ENCODE results near the gene HNF4A. TPM values are rescaled to one million over a fixed set of nuclear protein-coding genes. Genes with fewer than 3 reads are reported as not detected.

Gene HNF4A
- total and polyA plus RNA-seq, 2 of the 13 experiments (the other 11 are each of a cell fraction or from before 2014, with no cell fraction given): 80.9 to 169 TPM

DNA sequence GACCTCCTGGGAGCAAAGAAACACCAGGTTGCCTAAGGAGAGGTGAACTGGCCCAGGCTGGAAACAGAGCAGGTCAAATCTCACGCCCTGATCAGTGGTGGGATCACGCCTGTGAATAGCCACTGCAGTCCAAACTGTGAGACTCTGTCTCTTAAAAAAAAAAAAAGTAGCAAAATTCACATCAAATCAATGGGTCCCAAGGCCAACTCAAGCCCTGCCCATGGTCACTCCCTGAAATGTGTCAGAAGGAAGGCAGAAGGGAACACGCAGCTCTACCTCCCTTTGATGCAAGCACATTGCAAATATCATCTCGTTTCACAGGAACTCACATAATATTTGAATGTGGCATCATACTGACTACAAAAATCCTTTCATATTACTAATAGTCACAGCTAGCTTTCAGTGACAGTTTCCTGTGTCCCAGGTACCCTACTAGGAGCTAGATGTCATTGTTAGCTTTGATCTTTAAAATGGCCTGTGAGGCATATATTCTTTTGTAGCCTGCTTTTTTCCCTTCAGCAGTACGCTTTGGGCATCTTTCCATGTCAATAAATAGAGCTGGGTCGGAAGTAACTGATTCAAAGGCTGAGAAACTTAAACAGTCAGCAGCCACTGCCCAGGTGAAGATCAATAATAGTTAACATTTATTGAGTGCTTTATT, 105.8 kb downstream of the HNF4A start (continued):
- TF ChIP-seq, protein P1, sequence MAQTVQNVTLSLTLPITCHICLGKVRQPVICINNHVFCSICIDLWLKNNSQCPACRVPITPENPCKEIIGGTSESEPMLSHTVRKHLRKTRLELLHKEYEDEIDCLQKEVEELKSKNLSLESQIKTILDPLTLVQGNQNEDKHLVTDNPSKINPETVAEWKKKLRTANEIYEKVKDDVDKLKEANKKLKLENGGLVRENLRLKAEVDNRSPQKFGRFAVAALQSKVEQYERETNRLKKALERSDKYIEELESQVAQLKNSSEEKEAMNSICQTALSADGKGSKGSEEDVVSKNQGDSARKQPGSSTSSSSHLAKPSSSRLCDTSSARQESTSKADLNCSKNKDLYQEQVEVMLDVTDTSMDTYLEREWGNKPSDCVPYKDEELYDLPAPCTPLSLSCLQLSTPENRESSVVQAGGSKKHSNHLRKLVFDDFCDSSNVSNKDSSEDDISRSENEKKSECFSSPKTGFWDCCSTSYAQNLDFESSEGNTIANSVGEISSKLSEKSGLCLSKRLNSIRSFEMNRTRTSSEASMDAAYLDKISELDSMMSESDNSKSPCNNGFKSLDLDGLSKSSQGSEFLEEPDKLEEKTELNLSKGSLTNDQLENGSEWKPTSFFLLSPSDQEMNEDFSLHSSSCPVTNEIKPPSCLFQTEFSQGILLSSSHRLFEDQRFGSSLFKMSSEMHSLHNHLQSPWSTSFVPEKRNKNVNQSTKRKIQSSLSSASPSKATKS (CRISPR knock-in tag; IDR thresholded peaks at IDR 0.05): no peak
- TF ChIP-seq ZNF451 (CRISPR knock-in tag; IDR thresholded peaks at IDR 0.05): no peak
- no peak for TF ChIP-seq ZNF180 (CRISPR knock-in tag; IDR thresholded peaks at IDR 0.05; ENCODE audit: borderline replicate concordance, low read depth)
- TF ChIP-seq PHF21A (CRISPR knock-in tag; IDR thresholded peaks at IDR 0.05): peak; percentile 83
- no peak for TF ChIP-seq WIZ (CRISPR knock-in tag; IDR thresholded peaks at IDR 0.05)
- no peak for TF ChIP-seq ZNF572 (CRISPR knock-in tag; IDR thresholded peaks at IDR 0.05)
- no peak for TF ChIP-seq ZNF570 (CRISPR knock-in tag; IDR thresholded peaks at IDR 0.05; ENCODE audit: borderline replicate concordance)
- TF ChIP-seq KDM4B (CRISPR knock-in tag; IDR thresholded peaks at IDR 0.05): no peak
- TF ChIP-seq GPN1 (CRISPR knock-in tag; IDR thresholded peaks at IDR 0.05; ENCODE audit: borderline replicate concordance): no peak
- TF ChIP-seq, protein P2, sequence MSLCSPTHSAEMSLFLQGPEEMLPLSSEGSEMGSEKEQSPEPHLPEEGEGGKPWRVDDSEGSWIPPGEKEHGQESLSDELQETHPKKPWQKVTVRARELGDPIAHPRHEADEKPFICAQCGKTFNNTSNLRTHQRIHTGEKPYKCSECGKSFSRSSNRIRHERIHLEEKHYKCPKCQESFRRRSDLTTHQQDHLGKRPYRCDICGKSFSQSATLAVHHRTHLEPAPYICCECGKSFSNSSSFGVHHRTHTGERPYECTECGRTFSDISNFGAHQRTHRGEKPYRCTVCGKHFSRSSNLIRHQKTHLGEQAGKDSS (CRISPR knock-in tag; IDR thresholded peaks at IDR 0.05; ENCODE audit: borderline replicate concordance, low read depth): no peak
- TF ChIP-seq ZFP36L2 (CRISPR knock-in tag; IDR thresholded peaks at IDR 0.05): no peak
- TF ChIP-seq TRIM24 (CRISPR knock-in tag; IDR thresholded peaks at IDR 0.05): 0 out of 2 replicates have a peak, but pooled peaks have one; percentile 57
- TF ChIP-seq ZBTB43 (CRISPR knock-in tag; conservative IDR thresholded peaks at IDR 0.05): peak; percentile 32; the same call in 1 of the 2 replicates
- TF ChIP-seq RFX5 (IDR thresholded peaks at IDR 0.05; ENCODE audit: low read depth, low read length): no peak
- TF ChIP-seq ZNF446 (CRISPR knock-in tag; IDR thresholded peaks at IDR 0.05): no peak
- TF ChIP-seq MEIS1 (CRISPR knock-in tag; IDR thresholded peaks at IDR 0.05; ENCODE audit: borderline replicate concordance): no peak
- no peak for TF ChIP-seq RBFOX2 (IDR thresholded peaks at IDR 0.05; ENCODE audit: low read depth, low read length)
- no peak for TF ChIP-seq MAFF (IDR thresholded peaks at IDR 0.05; ENCODE audit: low read depth, low read length)
- no peak for TF ChIP-seq ZNF564 (CRISPR knock-in tag; IDR thresholded peaks at IDR 0.05)
- no peak for TF ChIP-seq XBP1 (CRISPR knock-in tag; IDR thresholded peaks at IDR 0.05)
